Epithelial cell of esophagus (primary cell): ENCODE data around the gene TAF1B.

Source experiments
- DNase-seq: peaks from one replicate; pipeline ENCODE4 v3.0.0; 2010; ENCODE audit warnings: low read depth
- H3K4me3 ChIP-seq: 2 replicates; pipeline ENCODE4 v1.5.1; 2011; ENCODE audit warnings: mild to moderate bottlenecking, low read length, control low read depth
- CTCF ChIP-seq: IDR thresholded peaks from 2 replicates; pipeline ENCODE4 v1.5.1; 2011; ENCODE audit warnings: low read depth, mild to moderate bottlenecking, low read length, control low read depth, inconsistent platforms; ENCODE audit not compliant: insufficient read depth; ENCODE audit errors: missing control alignments

TAF1B gene

GRCh38 chr2:9958057-9958456, 114.8 kb downstream of the TAF1B start:
- TF ChIP-seq CTCF = no peak
- H3K4me3 ChIP-seq = no peak overlapping the region
- DNase-seq = no peak

GRCh38 chr2:9959262-9959661, 116.0 kb downstream of the TAF1B start:
- no peak for DNase-seq
- TF ChIP-seq CTCF = no peak
- no peak overlapping the region for H3K4me3 ChIP-seq

GRCh38 chr2:9961013-9961412, 117.7 kb downstream of the TAF1B start:
- DNase-seq = no peak
- no peak for TF ChIP-seq CTCF
- no peak overlapping the region for H3K4me3 ChIP-seq

- no peak for TF ChIP-seq CTCF
- H3K4me3 ChIP-seq = no peak overlapping the region
- no peak for DNase-seq
These were observed 121.2 kb downstream of the TAF1B start for GRCh38 chr2:9964334-9964980.

GRCh38 chr2:9965119-9965822, 122.0 kb downstream of the TAF1B start:
- TF ChIP-seq CTCF = no peak

GRCh38 chr2:9966491-9967022, 123.3 kb downstream of the TAF1B start:
- no peak overlapping the region for H3K4me3 ChIP-seq
- DNase-seq = no peak
- no peak for TF ChIP-seq CTCF

More at GRCh38 chr2:9965119-9965822, 122.0 kb downstream of the TAF1B start:
- no peak for DNase-seq
- no peak overlapping the region for H3K4me3 ChIP-seq
